GM12878 (cell line): ENCODE measurements around the gene TLCD5. TPM values are rescaled to one million over a fixed set of nuclear protein-coding genes. Genes with fewer than 3 reads are reported as not detected.

Experiments
- ATAC-seq: fragments of 200-7000 bp; cut with Tn5 transposase; 3 replicates; pipeline ENCODE4 v1.9.1; 2020; ENCODE audit warnings: mild to moderate bottlenecking, moderate library complexity
- BruUV-seq: library from RNA; stranded (reverse); fragments of 400-500 nt; replicated peaks from 2 replicates; lab custom pipeline; 2021; lab: Mats Ljungman, UMichigan
- CTCF ChIA-PET: fragments of 300-600 bp; sonication (Branson Sonifier 250); formaldehyde crosslinking; extraction: SDS; loops from one replicate; lab custom pipeline; 2021; ENCODE audit warnings: inconsistent platforms; lab: Yijun Ruan, JAX
- POLR2A ChIA-PET: fragments of 350-600 bp; formaldehyde crosslinking; extraction: SDS; loops from one replicate; lab custom pipeline; 2021; ENCODE audit warnings: inconsistent platforms; lab: Charles Lee
- RAD21 ChIA-PET: fragments of 300-600 bp; sonication (Branson Sonifier 250); formaldehyde crosslinking; loops from one replicate; lab custom pipeline; 2023; ENCODE audit warnings: antibody characterized with exemption; ENCODE audit not compliant: unreplicated experiment; lab: Charles Lee
- SMC1A ChIA-PET: fragments of 300-600 bp; sonication (Branson Sonifier 250); formaldehyde crosslinking; loops from one replicate; lab custom pipeline; 2023; ENCODE audit not compliant: unreplicated experiment, uncharacterized antibody; lab: Charles Lee
- DNase-seq: peaks from one replicate; pipeline ENCODE4 v3.0.0-alpha.2; 2011; ENCODE audit warnings: low read depth, low spot score
- FAIRE-seq: peaks from 3 replicates; lab custom pipeline; 2011; peaks lifted over from hg19 to GRCh38; lab: Jason Lieb, UNC
- H2AFZ ChIP-seq: 2 replicates; pipeline ENCODE4 v1.6.0; 2011; ENCODE audit warnings: low read depth, low read length, control low read depth; ENCODE audit not compliant: control insufficient read depth
- H3K27ac ChIP-seq: 2 replicates; pipeline ENCODE4 v1.5.1; 2011; ENCODE audit warnings: control low read depth; ENCODE audit not compliant: control insufficient read depth, insufficient read depth
- H3K27me3 ChIP-seq, 2 experiments: replicated peaks in 1 of 2; 2 replicates each; pipeline versions ENCODE4 v1.6.0 to v1.6.1; 2011; ENCODE audit warnings: low read length in 1 of 2; ENCODE audit not compliant: control insufficient read depth in 2 of 2, insufficient read depth in 2 of 2
- H3K36me3 ChIP-seq, 2 experiments: 2 replicates each; pipeline ENCODE4 v1.5.1; 2011; ENCODE audit warnings: low read length in 1 of 2; ENCODE audit not compliant: control insufficient read depth in 2 of 2, insufficient read depth in 2 of 2
- H3K4me1 ChIP-seq: 2 replicates; pipeline ENCODE4 v1.6.1; 2011; ENCODE audit warnings: mild to moderate bottlenecking, low read length, moderate library complexity, mixed read lengths; ENCODE audit not compliant: control insufficient read depth, insufficient read depth
- H3K4me2 ChIP-seq: 2 replicates; pipeline ENCODE4 v1.6.0; 2011; ENCODE audit warnings: control low read depth; ENCODE audit not compliant: control insufficient read depth, insufficient read depth
- H3K4me3 ChIP-seq: fragments of 200-600 bp; sonication (generic); 2 replicates; pipeline ENCODE4 v1.5.1; 2016
- H3K79me2 ChIP-seq: 2 replicates; pipeline ENCODE4 v1.6.0; 2011; ENCODE audit warnings: low read length; ENCODE audit not compliant: control insufficient read depth, insufficient read depth
- H3K9ac ChIP-seq: 2 replicates; pipeline ENCODE4 v1.8.0; 2011; ENCODE audit warnings: low read length, control low read depth, mixed read lengths; ENCODE audit not compliant: control insufficient read depth, insufficient read depth
- H3K9me3 ChIP-seq: replicated peaks from 3 replicates; pipeline ENCODE4 v1.5.1; 2011; ENCODE audit warnings: mild to moderate bottlenecking, low read length; ENCODE audit not compliant: control insufficient read depth, insufficient read depth
- H4K20me1 ChIP-seq: 2 replicates; pipeline ENCODE4 v1.6.0; 2011; ENCODE audit not compliant: control insufficient read depth, insufficient read depth
- BCL11A ChIP-seq: IDR thresholded peaks from 2 replicates; pipeline ENCODE4 v1.6.1; 2011; ENCODE audit warnings: low read depth, low read length
- CEBPZ ChIP-seq: fragments of 150-350 bp; IDR thresholded peaks from 2 replicates; pipeline ENCODE4 v1.6.1; 2016; ENCODE audit warnings: low read depth, low read length
- E2F4 ChIP-seq: IDR thresholded peaks from 2 replicates; pipeline ENCODE4 v1.6.1; 2012; ENCODE audit warnings: low read depth, low read length, improper control_type of control experiment
- JUND ChIP-seq: IDR thresholded peaks from 2 replicates; pipeline ENCODE4 v1.6.1; 2012; ENCODE audit warnings: low read depth, mild to moderate bottlenecking, low read length, improper control_type of control experiment, moderate library complexity
- MEF2A ChIP-seq: IDR thresholded peaks from 2 replicates; pipeline ENCODE4 v1.6.1; 2011; ENCODE audit warnings: low read depth, mild to moderate bottlenecking, low read length, moderate library complexity; ENCODE audit not compliant: insufficient read depth
- RBBP5 ChIP-seq: fragments of 200-600 bp; sonication (generic); conservative IDR thresholded peaks from 2 replicates; pipeline ENCODE4 v1.6.1; 2016
- RFX5 ChIP-seq: IDR thresholded peaks from 2 replicates; pipeline ENCODE4 v1.6.1; 2011; ENCODE audit warnings: low read depth, low read length, improper control_type of control experiment
- SP1 ChIP-seq: IDR thresholded peaks from one replicate; pipeline ENCODE4 v1.6.1; 2011; ENCODE audit warnings: low read depth, low read length
- ZBTB11 ChIP-seq: fragments of 450-650 bp; formaldehyde crosslinking; IDR thresholded peaks from 2 replicates; pipeline ENCODE4 v1.5.0; 2022; ENCODE audit warnings: mild to moderate bottlenecking, missing genetic modification characterization
- ZNF274 ChIP-seq: IDR thresholded peaks from one replicate; pipeline ENCODE4 v1.8.0; 2011; ENCODE audit not compliant: insufficient read length, insufficient read depth
- WGBS: methylation state at CpG from one replicate; pipeline ENCODE4 v1.1.6; 2016; ENCODE audit warnings: low lambda C conversion rate; ENCODE audit not compliant: insufficient replicate concordance, insufficient coverage; ENCODE audit errors: missing lambda C conversion rate; 5-methylcytosine and 5-hydroxymethylcytosine counted together
- in situ Hi-C: fragments of 300-500 bp; cut with MboI; formaldehyde crosslinking; loops from 9 replicates; pipeline ENCODE4 v1.14.3; 2018; ENCODE audit warnings: mixed read lengths
- intact Hi-C: fragments of 100-400 bp; cut with micrococcal nuclease; formaldehyde crosslinking; loops from one replicate; pipeline ENCODE4 v1.14.2; 2022; ENCODE audit not compliant: unreplicated experiment
- polyA plus RNA-seq, 11 experiments: library from polyadenylated mRNA; depleted of rRNA in 4 of 11; unstranded in 6 of 11; stranded (reverse) in 5 of 11; fragments of >200 nt; fragmentation: Nextera tagmentation in 4 of 11; fragmentation: Illumina TruSeq in 1 of 11; extraction: Ambion mirVana in 4 of 11; extraction: Trizol in 1 of 11; gene quantifications; 1 replicate in 1 of 11; 2 replicates in 10 of 11; pipeline versions ENCODE4 v1.2.1 to v1.2.3, GENCODE V29; 2011 to 2016; ENCODE audit warnings: inconsistent platforms in 2 of 11, missing spikeins in 2 of 11, low read depth in 1 of 11
- total RNA-seq, 4 experiments: library from RNA; depleted of rRNA in 3 of 4; stranded (reverse); fragments of >200 nt in 3 of 4; fragmentation: Illumina TruSeq in 1 of 4; extraction: Trizol in 1 of 4; gene quantifications; 2 replicates each; pipeline versions ENCODE4 v1.2.1 to v1.2.3, GENCODE V29; 2013 to 2021

TLCD5 gene
- total and polyA plus RNA-seq, 10 of the 15 experiments (the other 5 are each of a cell fraction or from before 2014, with no cell fraction given): 2.4 to 13.3 (median 3.2) TPM

- no peak for TF ChIP-seq ZBTB11
- TF ChIP-seq MEF2A: no peak
- TF ChIP-seq, all 136 proteins: peak for 0
Observed at GRCh38 chr11:120317689-120318480, 7.2 kb upstream of the TLCD5 start (continued).

- SMC1A ChIA-PET: interaction anchor here (1.8 kb wide), 1 partner anchor 18 kb away, joined by 7 read pairs; no protein-coding TSS in a partner anchor
- H3K9ac ChIP-seq: no peak overlapping the region
- ATAC-seq (no peak), DNase-seq (no peak), FAIRE-seq (no peak)
- no TSS peak for BruUV-seq
- H3K4me2 ChIP-seq: no peak overlapping the region
- intact Hi-C loops: no loop called here
- no peaks in the 10 kb centered on the region for H4K20me1 ChIP-seq
- no peak for TF ChIP-seq JUND
- no peak for TF ChIP-seq RFX5
- TF ChIP-seq SP1: no peak
- no peak for TF ChIP-seq E2F4
- TF ChIP-seq CEBPZ: no peak
- no peak for TF ChIP-seq RBBP5
- TF ChIP-seq BCL11A: no peak
- no peak for TF ChIP-seq ZNF274
- POLR2A ChIA-PET: no interaction called here
- H3K79me2 ChIP-seq: no peaks in the 10 kb centered on the region
- no peaks in the 10 kb centered on the region for H3K4me1 ChIP-seq
- no peak overlapping the region for H3K4me3 ChIP-seq
- H3K36me3 ChIP-seq: no peaks in the 10 kb centered on the region
- CTCF ChIA-PET: interaction anchor here (1.5 kb wide), 1 partner anchor 82 kb away, joined by 4 read pairs; no protein-coding TSS in a partner anchor
- in situ Hi-C loops: no loop called here
- H3K9me3 ChIP-seq: no peaks in the 10 kb centered on the region
- RAD21 ChIA-PET: no interaction called here
- H2AFZ ChIP-seq: no peak overlapping the region
- WGBS: 20% methylated on average over 4 of the region's 4 CpGs
- H3K27ac ChIP-seq: no peak overlapping the region
- peaks cover 0 to 2% of the 10 kb centered on the region in 2 experiments; a peak in 2 of 4 replicates for H3K27me3 ChIP-seq
Observed at GRCh38 chr11:120318906-120319305, 6.2 kb upstream of the TLCD5 start.
